Measurements from ENCODE around the gene KCNH4. TPM values are rescaled to one million over a fixed set of nuclear protein-coding genes. Genes with fewer than 3 reads are reported as not detected.

The KCNH4 gene
- total and polyA plus RNA-seq, 9 of the 15 experiments (the other 6 are each of a cell fraction or from before 2014, with no cell fraction given), result 0.10 to 1.8 (median 0.50) TPM

- peaks cover 36% of the 10 kb centered on the region; the same call in 2 of the 3 replicates for H3K36me3 ChIP-seq (ENCODE audit: control insufficient read depth, insufficient read depth, low read length)
- TSS peak; percentile 50 for BruUV-seq (replicated peaks)
- in situ Hi-C loops (cut with MboI) (no loop called here), intact Hi-C loops (cut with micrococcal nuclease) (no loop called here)
- no peaks in the 10 kb centered on the region for H3K9me1 ChIP-seq (ENCODE audit: control insufficient read depth, insufficient read depth, low read length)
- peak overlapping the region; percentile 66 for H2AFZ ChIP-seq (ENCODE audit: low read depth, low read length)
- ChIA-PET CTCF (ENCODE audit: low intra/inter-chr PET ratio) (no interaction called here), POLR2A (interaction anchor here (0.5 to 1.6 kb wide), 4 partner anchors 11 to 40 kb away, joined by 3 to 8 read pairs (median 4); no protein-coding TSS in a partner anchor)
- WGBS (ENCODE audit: insufficient coverage, low coverage, missing lambda C conversion rate), result 0% methylated on average over 15 of the region's 15 CpGs
- H3K9ac ChIP-seq (ENCODE audit: insufficient read depth in 1 of 2, low read depth in 2 of 2, low read length in 2 of 2), result peak overlapping the region; percentile 90 to 94
- peak overlapping the region; percentile 93 for H3K4me3 ChIP-seq
- no peak for FAIRE-seq
- H4K20me1 ChIP-seq (replicated peaks; ENCODE audit: control insufficient read depth, insufficient read depth, low read length), result peaks cover 11% of the 10 kb centered on the region
- H3K27ac ChIP-seq (ENCODE audit: extremely low read depth, low read depth, low read length), result peak overlapping the region; percentile 85
- H3K9me3 ChIP-seq (replicated peaks; ENCODE audit: control insufficient read depth, insufficient read depth, low read depth, low read length), result no peaks in the 10 kb centered on the region
- peak; percentile 27 for ATAC-seq
- no peaks in the 10 kb centered on the region for H3K27me3 ChIP-seq (ENCODE audit: control insufficient read depth in 2 of 2, insufficient read depth in 2 of 2, low read length in 2 of 2)
- peak overlapping the region; percentile 99 for H3K4me2 ChIP-seq (ENCODE audit: insufficient read depth, low read length)
- peaks cover 9 to 21% of the 10 kb centered on the region in 2 experiments; a peak in 4 of 5 replicates for H3K4me1 ChIP-seq (replicated peaks in 1 of 2; ENCODE audit: control insufficient read depth in 2 of 2, insufficient read depth in 2 of 2, low read length in 2 of 2)
- DNase-seq (ENCODE audit: extremely low read depth in 1 of 4, low spot score in 3 of 4), result peak; percentile 25 to 55 (median 43)
- peaks cover 51% of the 10 kb centered on the region for H3K79me2 ChIP-seq (ENCODE audit: control insufficient read depth, insufficient read depth, low read length)
- TF ChIP-seq FOXK1 (CRISPR knock-in tag; IDR thresholded peaks at IDR 0.05; ENCODE audit: borderline replicate concordance), result 0 out of 2 replicates have a peak, but pooled peaks have one; percentile 32
- peak; percentile 1 for TF ChIP-seq NEUROD1 (IDR thresholded peaks at IDR 0.05; ENCODE audit: borderline replicate concordance, low read depth, low read length, partially characterized antibody)
- TF ChIP-seq ZNF644 (tag; IDR thresholded peaks at IDR 0.05; ENCODE audit: low read depth), result no peak
- TF ChIP-seq TSC22D4 (tag; IDR thresholded peaks at IDR 0.05), result no peak
- peak; percentile 10; the same call in 1 of the 2 replicates for TF ChIP-seq C11orf30 (IDR thresholded peaks at IDR 0.05; ENCODE audit: low read depth)
- TF ChIP-seq CHCHD3 (CRISPR knock-in tag; IDR thresholded peaks at IDR 0.05), result no peak
- TF ChIP-seq ARID1B (IDR thresholded peaks at IDR 0.05), result 0 out of 2 replicates have a peak, but pooled peaks have one; percentile 4
- TF ChIP-seq SPI1 (IDR thresholded peaks at IDR 0.05; ENCODE audit: borderline replicate concordance, low read depth, low read length), result peak; percentile 83; the same call in 1 of the 2 replicates
- TF ChIP-seq FOXP4 (CRISPR knock-in tag; IDR thresholded peaks at IDR 0.05; ENCODE audit: borderline replicate concordance), result 0 out of 2 replicates have a peak, but pooled peaks have one; percentile 42
- no peak for TF ChIP-seq THRAP3 (IDR thresholded peaks at IDR 0.05; ENCODE audit: borderline replicate concordance)
- no peak for TF ChIP-seq SMARCB1 (IDR thresholded peaks at IDR 0.05; ENCODE audit: insufficient read length, low read depth)
- no peak for TF ChIP-seq PHF8 (IDR thresholded peaks at IDR 0.05; ENCODE audit: borderline replicate concordance, low read length)
- peak; percentile 47; the same call in 1 of the 2 replicates for TF ChIP-seq ZNF316 (IDR thresholded peaks at IDR 0.05)
- 0 out of 2 replicates have a peak, but pooled peaks have one; percentile 10 for TF ChIP-seq ZBTB7A (IDR thresholded peaks at IDR 0.05; ENCODE audit: borderline replicate concordance, control insufficient read depth, low read depth, low read length)
- TF ChIP-seq ELK1 (CRISPR knock-in tag; IDR thresholded peaks at IDR 0.05), result no peak
- TF ChIP-seq HNRNPLL (IDR thresholded peaks at IDR 0.05; ENCODE audit: low read depth, low read length, poor library complexity, severe bottlenecking), result peak; percentile 72
- no peak for TF ChIP-seq ZNF311 (CRISPR knock-in tag; IDR thresholded peaks at IDR 0.05)
Observed at GRCh38 chr17:42153919-42154742, 26.8 kb downstream of the KCNH4 start.

Measured in K562 (cell line).